Lower leg skin (tissue), 3 donors: ENCODE data around the gene TAOK3.

Experiments used
- POLR2A ChIP-seq, 2 donors: fragments of 450-650 bp; IDR thresholded peaks; one replicate each; pipeline ENCODE4 v1.6.1; 2016 to 2017; ENCODE audit warnings: antibody characterized with exemption in 2 of 2, mild to moderate bottlenecking in 1 of 2, moderate library complexity in 1 of 2
- TF ChIP-seq, protein P1 (sequence below), 3 donors: fragments of 450-650 bp; IDR thresholded peaks; one replicate each; pipeline ENCODE4 v1.5.1; 2016; ENCODE audit warnings: antibody characterized with exemption in 3 of 3, mild to moderate bottlenecking in 3 of 3, moderate library complexity in 2 of 3

DNA sequence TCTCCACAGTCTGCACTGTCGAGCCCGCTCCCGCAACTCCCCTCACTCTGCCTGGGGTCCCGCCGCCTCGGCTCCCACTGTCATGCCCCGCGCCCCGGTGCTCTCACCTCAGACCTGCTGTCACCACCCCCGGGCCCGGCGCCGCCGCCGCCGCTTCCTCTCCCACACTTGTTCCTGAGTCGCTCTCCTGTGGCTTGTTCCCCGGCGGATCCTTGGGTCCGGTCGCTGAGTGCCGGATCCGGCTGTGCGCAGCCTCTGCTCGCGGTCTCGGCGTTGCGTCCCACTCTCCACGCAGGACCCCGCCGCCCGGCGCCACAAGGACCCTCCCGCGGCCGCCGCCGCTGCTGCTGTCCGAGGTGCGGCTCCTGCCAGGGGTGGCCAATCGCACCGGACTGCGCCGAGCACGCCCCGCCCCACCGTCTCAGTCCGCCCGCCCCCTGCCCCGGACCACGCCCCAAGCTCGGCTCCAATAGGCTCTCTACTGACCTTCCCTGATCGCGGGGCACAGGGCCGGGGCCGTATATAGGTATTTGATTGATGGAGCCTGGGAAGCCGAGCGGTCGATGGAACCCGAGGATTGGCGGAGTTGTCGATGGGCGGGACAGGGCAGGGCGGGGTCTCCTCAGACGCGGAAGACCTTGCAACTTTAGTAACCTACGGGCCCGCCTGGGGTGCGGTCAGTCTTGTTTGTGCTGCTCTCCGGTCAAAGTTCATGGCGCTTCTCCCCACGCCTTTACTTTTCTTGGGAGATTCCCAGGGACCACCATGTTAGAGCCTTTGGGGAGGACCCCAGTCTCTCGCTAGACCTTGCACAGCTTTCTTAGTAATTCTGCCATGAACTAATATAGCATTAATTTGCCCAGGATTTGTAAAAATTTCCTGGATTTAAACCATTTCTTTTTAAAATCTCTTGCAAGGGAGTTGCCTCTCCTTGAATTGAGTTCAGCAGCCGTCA lies at the start of gene TAOK3:
- TF ChIP-seq, protein P1, sequence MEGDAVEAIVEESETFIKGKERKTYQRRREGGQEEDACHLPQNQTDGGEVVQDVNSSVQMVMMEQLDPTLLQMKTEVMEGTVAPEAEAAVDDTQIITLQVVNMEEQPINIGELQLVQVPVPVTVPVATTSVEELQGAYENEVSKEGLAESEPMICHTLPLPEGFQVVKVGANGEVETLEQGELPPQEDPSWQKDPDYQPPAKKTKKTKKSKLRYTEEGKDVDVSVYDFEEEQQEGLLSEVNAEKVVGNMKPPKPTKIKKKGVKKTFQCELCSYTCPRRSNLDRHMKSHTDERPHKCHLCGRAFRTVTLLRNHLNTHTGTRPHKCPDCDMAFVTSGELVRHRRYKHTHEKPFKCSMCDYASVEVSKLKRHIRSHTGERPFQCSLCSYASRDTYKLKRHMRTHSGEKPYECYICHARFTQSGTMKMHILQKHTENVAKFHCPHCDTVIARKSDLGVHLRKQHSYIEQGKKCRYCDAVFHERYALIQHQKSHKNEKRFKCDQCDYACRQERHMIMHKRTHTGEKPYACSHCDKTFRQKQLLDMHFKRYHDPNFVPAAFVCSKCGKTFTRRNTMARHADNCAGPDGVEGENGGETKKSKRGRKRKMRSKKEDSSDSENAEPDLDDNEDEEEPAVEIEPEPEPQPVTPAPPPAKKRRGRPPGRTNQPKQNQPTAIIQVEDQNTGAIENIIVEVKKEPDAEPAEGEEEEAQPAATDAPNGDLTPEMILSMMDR (IDR thresholded peaks at IDR 0.05): no peak
- TF ChIP-seq POLR2A (IDR thresholded peaks at IDR 0.05): peak in 1 of 2 donors; percentile 50
